Endothelial cell of umbilical vein (primary cell): Measurements from ENCODE around the gene SLC25A45. TPM values are rescaled to one million over a fixed set of nuclear protein-coding genes. Genes with fewer than 3 reads are reported as not detected.

ENCODE experiments used
- BruUV-seq: library from RNA; stranded (reverse); fragments of 400-500 nt; replicated peaks from 2 replicates; lab custom pipeline; 2021; lab: Mats Ljungman, UMichigan
- CTCF ChIA-PET: fragments of 300-600, 350-600 bp; sonication (Branson Sonifier 250); formaldehyde crosslinking; loops from one replicate; lab custom pipeline; 2021; ENCODE audit warnings: antibody characterized with exemption, inconsistent platforms; lab: Charles Lee
- POLR2A ChIA-PET: fragments of 300-600, 350-600 bp; sonication (Branson Sonifier 250); formaldehyde crosslinking; loops from one replicate; lab custom pipeline; 2021; ENCODE audit warnings: antibody characterized with exemption, inconsistent platforms; lab: Charles Lee
- DNase-seq: peaks from one replicate; pipeline ENCODE4 v3.0.0-alpha.2; 2011; ENCODE audit warnings: low read depth, low spot score
- FAIRE-seq: peaks from 2 replicates; lab custom pipeline; 2011; peaks lifted over from hg19 to GRCh38; lab: Jason Lieb, UNC
- H2AFZ ChIP-seq: 2 replicates; pipeline ENCODE4 v1.6.0; 2012; ENCODE audit warnings: low read depth, low read length, control low read depth, inconsistent platforms
- H3K27ac ChIP-seq: 2 replicates; pipeline ENCODE4 v1.5.1; 2011; ENCODE audit warnings: low read depth, mild to moderate bottlenecking, control low read depth, low read length, moderate library complexity; ENCODE audit not compliant: insufficient read depth
- H3K27me3 ChIP-seq, 2 experiments: 2 replicates each; pipeline versions ENCODE4 v1.6.0 to v1.6.1; 2011; ENCODE audit warnings: low read length in 2 of 2, mixed read lengths in 1 of 2; ENCODE audit not compliant: control insufficient read depth in 2 of 2, insufficient read depth in 2 of 2
- H3K36me3 ChIP-seq, 2 experiments: 2 replicates in 1 of 2; 3 replicates in 1 of 2; pipeline ENCODE4 v1.5.1; 2011; ENCODE audit warnings: low read length in 2 of 2, mild to moderate bottlenecking in 1 of 2, moderate library complexity in 1 of 2; ENCODE audit not compliant: control insufficient read depth in 2 of 2, insufficient read depth in 2 of 2; ENCODE audit errors: extremely low read depth in 1 of 2
- H3K4me1 ChIP-seq: 3 replicates; pipeline ENCODE4 v1.5.1; 2011; ENCODE audit warnings: mild to moderate bottlenecking, low read length; ENCODE audit not compliant: control insufficient read depth, insufficient read depth; ENCODE audit errors: extremely low read depth
- H3K4me2 ChIP-seq: 2 replicates; pipeline ENCODE4 v1.6.1; 2011; ENCODE audit warnings: low read length, control low read depth, mixed read lengths; ENCODE audit not compliant: insufficient read depth
- H3K4me3 ChIP-seq, 3 experiments: fragments of 200-600 bp in 1 of 3; sonication (generic), shearing (Covaris generic) in 1 of 3; replicated peaks in 1 of 3; 2 replicates each; pipeline ENCODE4 v1.5.1; 2011 to 2016; ENCODE audit warnings: control low read depth in 3 of 3, low read length in 3 of 3, mild to moderate bottlenecking in 2 of 3, inconsistent platforms in 1 of 3, low read depth in 1 of 3, moderate library complexity in 1 of 3; ENCODE audit not compliant: insufficient read depth in 1 of 3
- H3K79me2 ChIP-seq: 2 replicates; pipeline ENCODE4 v1.6.0; 2012; ENCODE audit warnings: low read length, inconsistent platforms; ENCODE audit not compliant: control insufficient read depth, insufficient read depth
- H3K9ac ChIP-seq: replicated peaks from 2 replicates; pipeline ENCODE3; 2011; ENCODE audit warnings: low read length, control low read depth; ENCODE audit not compliant: insufficient read depth; ENCODE audit errors: extremely low read depth
- H3K9me1 ChIP-seq: replicated peaks from 3 replicates; pipeline ENCODE4 v1.6.0; 2011; ENCODE audit warnings: mild to moderate bottlenecking, low read length; ENCODE audit not compliant: control insufficient read depth, insufficient read depth; ENCODE audit errors: extremely low read depth
- H3K9me3 ChIP-seq: replicated peaks from 2 replicates; pipeline ENCODE4 v1.5.1; 2012; ENCODE audit warnings: low read length, inconsistent platforms; ENCODE audit not compliant: control insufficient read depth, insufficient read depth
- H4K20me1 ChIP-seq: replicated peaks from 2 replicates; pipeline ENCODE3; 2011; ENCODE audit warnings: mild to moderate bottlenecking, low read length; ENCODE audit not compliant: control insufficient read depth, insufficient read depth; ENCODE audit errors: extremely low read depth
- EZH2 ChIP-seq: IDR thresholded peaks from 2 replicates; pipeline ENCODE4 v1.6.1; 2012; ENCODE audit warnings: borderline replicate concordance, low read depth, mild to moderate bottlenecking, moderate library complexity, low read length, inconsistent platforms; ENCODE audit not compliant: severe bottlenecking
- FOS ChIP-seq: IDR thresholded peaks from 2 replicates; pipeline ENCODE4 v1.6.1; 2011; ENCODE audit warnings: mild to moderate bottlenecking, low read length, moderate library complexity, borderline replicate concordance; ENCODE audit not compliant: insufficient read depth
- GATA2 ChIP-seq: IDR thresholded peaks from 2 replicates; pipeline ENCODE4 v1.7.0; 2011; ENCODE audit warnings: low read depth, mild to moderate bottlenecking, moderate library complexity, mixed read lengths, low read length; ENCODE audit not compliant: insufficient read length, insufficient read depth
- JUN ChIP-seq: IDR thresholded peaks from 2 replicates; pipeline ENCODE4 v1.6.1; 2011; ENCODE audit warnings: borderline replicate concordance, low read depth; ENCODE audit not compliant: insufficient read length, insufficient read depth
- MYC ChIP-seq: IDR thresholded peaks from one replicate; pipeline ENCODE4 v1.6.1; 2011; ENCODE audit warnings: mild to moderate bottlenecking, low read depth, low read length
- POLR2A ChIP-seq: IDR thresholded peaks from 2 replicates; pipeline ENCODE4 v1.6.1; 2012; ENCODE audit warnings: low read depth, mild to moderate bottlenecking, control low read depth, low read length
- POLR2AphosphoS5 ChIP-seq: IDR thresholded peaks from 2 replicates; pipeline ENCODE4 v1.6.1; 2012; ENCODE audit warnings: low read depth, mild to moderate bottlenecking, control low read depth, low read length, moderate library complexity; ENCODE audit not compliant: insufficient read depth
- dilution Hi-C: fragments of 300-500 bp; cut with MboI; formaldehyde crosslinking; loops from one replicate; pipeline ENCODE4 v1.15.0; 2019; ENCODE audit warnings: low sequenced_read_pairs; ENCODE audit not compliant: extremely low pct_ligation_motif_present
- intact Hi-C: fragments of 100-400 bp; cut with micrococcal nuclease; formaldehyde crosslinking; loops from one replicate; pipeline ENCODE4 v1.10.0; 2022
- polyA plus RNA-seq, 4 experiments: library from polyadenylated mRNA; depleted of rRNA in 3 of 4; stranded (reverse) in 3 of 4; unstranded in 1 of 4; fragments of >200 nt; gene quantifications; 2 replicates each; pipeline versions ENCODE4 v1.2.1 to v1.2.3, GENCODE V29; 2011 to 2012; ENCODE audit warnings: missing spikeins in 1 of 4
- total RNA-seq: library from RNA; stranded (reverse); gene quantifications from 2 replicates; pipeline ENCODE4 v1.2.3, GENCODE V29; 2021
- TF ChIP-seq, protein P1 (sequence below), 2 donors: IDR thresholded peaks; 1 replicate in 1 of 2; 2 replicates in 1 of 2; pipeline ENCODE4 v1.5.1; 2011; ENCODE audit warnings: low read length in 2 of 2, mild to moderate bottlenecking in 2 of 2, moderate library complexity in 2 of 2, control low read depth in 1 of 2, inconsistent platforms in 1 of 2, low read depth in 1 of 2; ENCODE audit not compliant: insufficient read depth in 1 of 2; ENCODE audit errors: extremely low read depth in 1 of 2

Gene SLC25A45
- total and polyA plus RNA-seq, 2 donors (not counting 3 experiments of a cell fraction or from before 2014, with no cell fraction given) = 1.2 to 3.1 TPM

- H3K4me1 ChIP-seq = peaks cover 55% of the 10 kb centered on the region
- BruUV-seq = no TSS peak
- TF ChIP-seq GATA2 = no peak
- TF ChIP-seq, protein P1, sequence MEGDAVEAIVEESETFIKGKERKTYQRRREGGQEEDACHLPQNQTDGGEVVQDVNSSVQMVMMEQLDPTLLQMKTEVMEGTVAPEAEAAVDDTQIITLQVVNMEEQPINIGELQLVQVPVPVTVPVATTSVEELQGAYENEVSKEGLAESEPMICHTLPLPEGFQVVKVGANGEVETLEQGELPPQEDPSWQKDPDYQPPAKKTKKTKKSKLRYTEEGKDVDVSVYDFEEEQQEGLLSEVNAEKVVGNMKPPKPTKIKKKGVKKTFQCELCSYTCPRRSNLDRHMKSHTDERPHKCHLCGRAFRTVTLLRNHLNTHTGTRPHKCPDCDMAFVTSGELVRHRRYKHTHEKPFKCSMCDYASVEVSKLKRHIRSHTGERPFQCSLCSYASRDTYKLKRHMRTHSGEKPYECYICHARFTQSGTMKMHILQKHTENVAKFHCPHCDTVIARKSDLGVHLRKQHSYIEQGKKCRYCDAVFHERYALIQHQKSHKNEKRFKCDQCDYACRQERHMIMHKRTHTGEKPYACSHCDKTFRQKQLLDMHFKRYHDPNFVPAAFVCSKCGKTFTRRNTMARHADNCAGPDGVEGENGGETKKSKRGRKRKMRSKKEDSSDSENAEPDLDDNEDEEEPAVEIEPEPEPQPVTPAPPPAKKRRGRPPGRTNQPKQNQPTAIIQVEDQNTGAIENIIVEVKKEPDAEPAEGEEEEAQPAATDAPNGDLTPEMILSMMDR (IDR thresholded peaks at IDR 0.05; ENCODE audit: extremely low read depth in 1 of 2, insufficient read depth in 1 of 2, low read depth in 1 of 2, low read length in 2 of 2) = no peak
- TF ChIP-seq FOS = no peak
- no peak for TF ChIP-seq POLR2A
- TF ChIP-seq MYC = no peak
- TF ChIP-seq POLR2AphosphoS5 = no peak
- TF ChIP-seq JUN = no peak
- no peak for TF ChIP-seq EZH2
Measured at GRCh38 chr11:65417702-65418430, 35.4 kb upstream of the SLC25A45 start.

More at GRCh38 chr11:65417702-65418430, 35.4 kb upstream of the SLC25A45 start:
- ChIA-PET POLR2A (interaction anchor here (0.5 to 10.0 kb wide), 4 partner anchors 70 to 166 kb away, joined by 3 to 127 read pairs (median 8); no protein-coding TSS in a partner anchor), CTCF (interaction anchor here (1.8 to 4.8 kb wide), 4 partner anchors 37 to 90 kb away, joined by 5 to 105 read pairs (median 23); partner anchors contain the start of gene SLC25A45)
- no peaks in the 10 kb centered on the region for H3K9me1 ChIP-seq
- H3K79me2 ChIP-seq = peaks cover 32% of the 10 kb centered on the region
- no peaks in the 10 kb centered on the region for H3K9me3 ChIP-seq
- DNase-seq (peak; percentile 26), FAIRE-seq (peak; percentile 12)
- peaks cover 0 to 5% of the 10 kb centered on the region in 2 experiments for H3K36me3 ChIP-seq
- peak overlapping the region; percentile 98 for H3K9ac ChIP-seq
- dilution Hi-C loops (no loop called here), intact Hi-C loops (loop anchor here (1.0 to 10.0 kb wide), 2 partner anchors 36 to 53 kb away; partner anchors contain the start of gene SLC25A45)
- no peaks in the 10 kb centered on the region for H3K27me3 ChIP-seq
- no peak overlapping the region for H3K4me2 ChIP-seq
- no peak overlapping the region for H3K4me3 ChIP-seq
- H2AFZ ChIP-seq = no peak overlapping the region
- peak overlapping the region; percentile 99 for H3K27ac ChIP-seq
- no peaks in the 10 kb centered on the region for H4K20me1 ChIP-seq
